HT1080 (cell line): ENCODE measurements around the gene PEX16. TPM values are rescaled to one million over a fixed set of nuclear protein-coding genes. Genes with fewer than 3 reads are reported as not detected.
A peak's percentile ranks its signal among the peaks of the same experiment; 100 is the strongest.
"Not testable (repeated sequence)": the region's sequence is repeated elsewhere in the genome, so short reads cannot be mapped to it uniquely, and the experiment has no call there.

Experiments
- DNase-seq: peaks from one replicate; pipeline ENCODE4 v3.0.0-alpha.2; 2015; ENCODE audit warnings: low read depth
- total RNA-seq: library from RNA; depleted of rRNA; stranded (reverse); fragments of >200 nt; shearing (Covaris generic); gene quantifications from 2 replicates; pipeline ENCODE4 v1.2.3, GENCODE V29; 2014

PEX16 gene
- total RNA-seq, 1 experiment from 2014 or later: 46.0 TPM

- DNase-seq: no peak
These were observed 1.4 kb upstream of the PEX16 start for GRCh38 chr11:45918962-45919675.

GRCh38 chr11:45918331-45918941 is 759 bp upstream of the PEX16 start:
- DNase-seq: peak; percentile 73

- no peak for DNase-seq
These were observed 423 bp downstream of the PEX16 start for GRCh38 chr11:45917286-45917622.

GRCh38 chr11:45915446-45915845 is 2.2 kb downstream of the PEX16 start:
- DNase-seq: no peak

GRCh38 chr11:45913942-45914635 is 3.6 kb downstream of the PEX16 start:
- DNase-seq: no peak

- DNase-seq: no peak
These were observed 4.2 kb downstream of the PEX16 start for GRCh38 chr11:45913514-45913913.

GRCh38 chr11:45910623-45911022 is 7.1 kb downstream of the PEX16 start:
- DNase-seq: no peak

- DNase-seq: no peak
These were observed 7.8 kb downstream of the PEX16 start for GRCh38 chr11:45909594-45910475.

- no peak for DNase-seq
These were observed 9.7 kb downstream of the PEX16 start for GRCh38 chr11:45907911-45908370.

- no peak for DNase-seq
These were observed 10.6 kb downstream of the PEX16 start, which contains the start of gene FREY1 for GRCh38 chr11:45906965-45907611. FREY1 (minus strand) TSS chr11:45907271; CDS start chr11:45907245, 26 bp downstream.

GRCh38 chr11:45906096-45906682 is 11.5 kb downstream of the PEX16 start:
- no peak for DNase-seq

- not testable (repeated sequence) for DNase-seq
These were observed 12.1 kb downstream of the PEX16 start for GRCh38 chr11:45905576-45905975.

- DNase-seq: no peak
These were observed 12.6 kb downstream of the PEX16 start for GRCh38 chr11:45905095-45905494.

- no peak for DNase-seq
These were observed 13.3 kb downstream of the PEX16 start for GRCh38 chr11:45904309-45904915.

- no peak for DNase-seq
These were observed 15.0 kb downstream of the PEX16 start for GRCh38 chr11:45902452-45903380.

GRCh38 chr11:45901626-45902025 is 16.1 kb downstream of the PEX16 start:
- no peak for DNase-seq

- DNase-seq: no peak
These were observed 16.6 kb downstream of the PEX16 start for GRCh38 chr11:45900916-45901617.

- not testable (repeated sequence) for DNase-seq
These were observed 17.4 kb downstream of the PEX16 start for GRCh38 chr11:45900175-45900800.
